LNCAP (cell line): ENCODE measurements around the gene HAUS3.

ENCODE experiments used
- TF ChIP-seq, protein P1 (sequence below): fragments of 450-650 bp; IDR thresholded peaks from 2 replicates; pipeline ENCODE4 v1.5.1; 2017; ENCODE audit warnings: mild to moderate bottlenecking

HAUS3 gene

DNA sequence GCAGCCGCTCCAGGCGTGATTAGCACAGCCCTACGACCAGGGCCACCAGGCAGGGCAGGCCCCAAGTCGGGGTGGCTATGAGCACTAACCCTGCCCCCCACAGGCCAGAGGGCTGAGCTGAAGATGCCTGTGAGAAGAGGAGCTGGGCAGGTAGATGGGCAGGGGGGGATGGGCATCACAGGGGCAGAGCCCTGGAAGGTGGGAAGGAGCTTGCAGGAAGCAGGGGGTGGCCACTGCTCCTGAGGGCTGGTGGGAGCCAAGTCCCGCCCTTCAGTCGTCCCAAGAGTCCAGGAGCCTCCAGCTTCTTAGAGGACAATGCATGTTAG is 27.2 kb upstream of the HAUS3 start:
- TF ChIP-seq, protein P1, sequence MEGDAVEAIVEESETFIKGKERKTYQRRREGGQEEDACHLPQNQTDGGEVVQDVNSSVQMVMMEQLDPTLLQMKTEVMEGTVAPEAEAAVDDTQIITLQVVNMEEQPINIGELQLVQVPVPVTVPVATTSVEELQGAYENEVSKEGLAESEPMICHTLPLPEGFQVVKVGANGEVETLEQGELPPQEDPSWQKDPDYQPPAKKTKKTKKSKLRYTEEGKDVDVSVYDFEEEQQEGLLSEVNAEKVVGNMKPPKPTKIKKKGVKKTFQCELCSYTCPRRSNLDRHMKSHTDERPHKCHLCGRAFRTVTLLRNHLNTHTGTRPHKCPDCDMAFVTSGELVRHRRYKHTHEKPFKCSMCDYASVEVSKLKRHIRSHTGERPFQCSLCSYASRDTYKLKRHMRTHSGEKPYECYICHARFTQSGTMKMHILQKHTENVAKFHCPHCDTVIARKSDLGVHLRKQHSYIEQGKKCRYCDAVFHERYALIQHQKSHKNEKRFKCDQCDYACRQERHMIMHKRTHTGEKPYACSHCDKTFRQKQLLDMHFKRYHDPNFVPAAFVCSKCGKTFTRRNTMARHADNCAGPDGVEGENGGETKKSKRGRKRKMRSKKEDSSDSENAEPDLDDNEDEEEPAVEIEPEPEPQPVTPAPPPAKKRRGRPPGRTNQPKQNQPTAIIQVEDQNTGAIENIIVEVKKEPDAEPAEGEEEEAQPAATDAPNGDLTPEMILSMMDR = no peak

DNA sequence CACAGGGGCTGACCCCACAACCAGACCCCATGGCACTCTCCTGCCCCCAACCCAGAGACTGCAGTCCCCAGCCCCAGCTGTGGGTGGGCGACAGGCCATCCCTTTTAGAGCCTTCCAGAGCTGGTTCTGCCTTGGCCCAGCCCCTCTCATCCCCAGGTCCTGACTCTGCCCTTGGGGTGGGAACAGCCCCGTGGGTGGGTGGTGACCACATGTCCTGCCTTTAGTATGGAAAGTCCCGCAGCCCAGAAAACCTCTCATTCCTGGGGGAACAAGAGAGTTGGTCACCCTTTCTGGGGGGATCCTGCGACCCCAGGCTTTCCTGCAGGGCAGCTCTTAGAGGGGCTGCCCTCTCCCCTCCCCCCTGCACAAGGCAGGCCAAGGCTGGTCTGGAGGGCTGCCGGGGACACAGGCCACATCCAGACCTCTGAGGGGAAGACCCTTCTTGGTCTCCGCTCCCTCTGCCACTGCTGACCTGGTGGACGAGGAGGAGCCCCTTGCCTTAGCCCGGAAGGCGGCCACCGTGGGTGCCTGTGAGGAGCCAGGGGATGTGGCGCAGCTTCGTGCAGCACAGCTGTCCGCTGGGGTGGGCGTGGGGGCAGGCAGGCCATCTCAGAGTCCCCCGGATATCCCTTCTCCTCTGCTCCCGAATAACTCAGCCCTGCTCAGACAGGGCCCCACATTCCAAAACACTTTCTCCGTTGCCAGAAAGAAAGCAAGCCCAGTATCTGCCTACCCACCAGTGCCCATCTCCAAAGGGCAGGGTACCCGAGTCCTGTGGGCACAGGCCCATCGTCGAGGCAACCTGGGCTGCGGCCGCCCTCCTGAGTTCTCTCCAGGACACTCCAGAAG is 26.7 kb upstream of the HAUS3 start:
- TF ChIP-seq, protein P1 = no peak

DNA sequence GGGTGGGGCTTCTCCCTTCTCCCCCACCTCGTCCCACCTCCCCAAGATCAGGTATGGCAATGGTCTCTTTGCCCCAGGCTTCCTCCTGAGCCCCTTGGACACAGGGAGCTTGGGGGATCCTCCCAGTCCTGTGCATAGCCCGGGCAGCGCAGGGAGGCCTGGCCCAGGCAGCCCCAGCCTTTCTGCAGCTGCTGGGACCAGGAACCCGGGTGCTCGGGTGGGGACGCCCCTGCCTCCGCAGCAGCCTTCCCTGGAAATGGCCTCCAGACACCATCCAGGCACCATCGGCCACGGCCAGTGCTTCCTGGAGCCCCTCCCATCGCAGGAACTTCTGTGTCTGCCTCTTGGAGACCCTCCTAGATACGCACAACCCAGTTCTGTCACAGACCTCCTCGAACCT is 25.9 kb upstream of the HAUS3 start:
- TF ChIP-seq, protein P1 = no peak

DNA sequence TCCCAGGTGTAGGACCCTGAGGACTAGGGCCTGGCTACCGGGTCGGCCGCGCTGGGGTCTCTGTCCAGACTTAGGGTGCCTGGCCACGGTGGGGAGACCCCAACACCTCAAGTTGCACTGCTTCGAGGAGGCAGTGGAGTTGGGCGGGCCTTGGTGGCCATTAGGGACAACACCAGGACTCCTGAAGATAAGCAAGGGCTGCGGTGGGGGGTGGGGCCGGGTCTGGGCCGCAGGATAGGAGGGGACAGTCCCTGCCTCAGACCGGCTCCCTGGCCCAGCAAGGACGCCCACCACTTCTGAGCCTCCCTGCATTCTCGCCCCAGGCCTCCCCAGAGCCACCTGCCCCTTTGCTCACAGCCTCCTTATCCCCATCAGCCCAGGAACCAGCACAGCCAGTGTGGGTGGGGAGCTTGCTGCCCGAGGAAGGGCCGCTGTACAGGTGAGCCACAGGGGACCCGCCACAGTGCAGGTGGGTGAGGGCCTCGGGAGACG is 25.4 kb upstream of the HAUS3 start:
- TF ChIP-seq, protein P1 = no peak

DNA sequence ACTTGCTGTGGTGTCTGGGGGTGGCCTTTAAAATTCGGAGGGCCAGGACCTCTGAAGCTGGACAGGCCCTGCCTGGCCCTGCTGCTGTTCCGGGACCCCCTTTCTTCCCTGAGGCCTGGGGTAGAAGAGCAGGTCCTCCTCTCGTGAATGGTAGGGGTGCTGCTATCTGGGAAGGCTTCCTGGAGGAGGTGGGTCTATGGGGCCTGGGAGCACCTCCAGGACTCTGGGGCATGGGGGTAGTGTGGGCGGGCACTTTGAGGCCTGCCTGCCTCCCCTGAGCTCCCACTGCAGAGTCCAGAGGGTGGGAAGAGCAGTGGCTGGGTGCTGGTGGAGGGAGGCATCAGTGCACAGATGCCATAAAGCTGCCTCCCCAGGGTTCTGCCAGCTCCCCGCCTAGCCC is 24.9 kb upstream of the HAUS3 start:
- TF ChIP-seq, protein P1 = no peak

DNA sequence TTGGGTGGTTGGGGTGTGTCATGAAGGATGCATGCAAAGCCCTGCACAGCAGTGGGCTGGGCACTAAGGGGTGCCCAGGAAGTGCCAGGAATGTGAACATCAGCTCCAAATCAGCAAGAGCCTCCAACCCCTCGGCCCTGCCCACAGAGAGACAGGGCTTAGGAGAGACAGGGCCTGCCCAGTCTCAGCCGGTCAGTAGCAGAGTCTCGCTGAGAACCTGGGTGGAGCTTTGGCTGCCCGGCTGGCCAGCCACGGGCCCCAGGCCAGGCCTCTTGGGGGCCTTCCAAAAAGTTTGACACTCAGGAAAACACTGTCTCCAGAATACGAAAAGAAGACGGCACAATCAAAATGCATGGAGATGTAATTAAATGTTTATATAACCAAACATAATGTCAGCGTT is 24.3 kb upstream of the HAUS3 start:
- TF ChIP-seq, protein P1 = no peak

DNA sequence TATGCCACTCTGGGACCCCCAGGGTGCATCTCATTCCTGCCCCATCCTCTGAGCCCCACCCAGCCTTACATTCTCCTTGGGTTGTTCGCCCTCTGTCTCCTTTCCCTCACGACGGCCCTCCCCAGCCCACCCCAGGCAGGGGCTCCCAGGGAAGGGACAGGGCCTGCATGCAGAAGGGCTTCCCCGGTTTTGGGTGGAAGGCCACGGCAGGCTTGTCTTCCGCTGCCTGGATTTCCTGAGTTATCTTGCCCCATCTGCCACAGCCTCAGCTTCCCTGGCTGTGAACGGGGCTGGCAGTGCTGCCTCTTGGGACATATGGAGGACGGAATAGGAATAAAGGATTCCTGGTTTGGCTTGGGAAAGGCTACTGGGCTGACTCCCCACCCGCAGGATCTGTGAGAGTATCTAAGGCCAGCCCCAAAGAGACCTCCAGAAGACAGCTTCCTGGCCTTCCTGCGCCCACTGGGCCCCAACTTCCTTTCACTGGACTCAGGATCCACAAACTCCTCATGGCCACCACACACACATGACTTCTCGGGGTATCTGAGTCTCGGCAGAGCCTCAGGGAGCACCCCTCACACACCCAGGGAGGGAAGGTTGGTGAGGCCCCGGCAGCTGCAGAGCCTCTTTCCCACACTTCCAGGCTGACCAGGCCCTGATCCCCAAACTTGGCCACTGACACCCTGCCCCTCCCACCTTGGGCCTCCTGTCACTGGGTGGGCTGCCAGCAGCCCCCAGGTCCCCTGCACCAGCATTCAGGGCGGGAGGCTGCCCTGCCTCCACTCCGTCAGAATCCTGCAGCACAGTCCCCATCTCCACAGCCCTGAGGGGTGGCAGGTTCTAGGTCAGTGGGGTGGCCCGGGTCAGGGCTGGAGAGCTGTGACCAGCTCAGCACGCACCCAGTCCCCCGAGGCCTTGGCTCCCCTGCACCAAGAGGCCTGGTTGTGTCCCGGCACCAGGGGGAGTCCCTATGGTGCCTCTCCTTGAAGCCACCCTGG is 23.5 kb upstream of the HAUS3 start:
- TF ChIP-seq, protein P1 = no peak
